ENCODE measurements around the gene DEPP1. TPM values are rescaled to one million over a fixed set of nuclear protein-coding genes. Genes with fewer than 3 reads are reported as not detected.
A peak's percentile ranks its signal among the peaks of the same experiment; 100 is the strongest.

Gene DEPP1
- total RNA-seq, 2 donors from 2014 or later, result 11.1 to 20.2 TPM

- intact Hi-C loops (cut with DNase I), result no loop called here
- H3K9ac ChIP-seq (ENCODE audit: low read depth in 2 of 2, low read length in 2 of 2), result peak overlapping the region in 1 of 2 donors; percentile 70
- H3K27ac ChIP-seq, result no peak overlapping the region
- DNase-seq, result no peak
- peaks cover 4% of the 10 kb centered on the region for H3K4me1 ChIP-seq
- H3K9me3 ChIP-seq, result no peaks in the 10 kb centered on the region
- H3K36me3 ChIP-seq, result no peaks in the 10 kb centered on the region
- H3K4me3 ChIP-seq, result no peak overlapping the region
- TF ChIP-seq CTCF (IDR thresholded peaks at IDR 0.05), result no peak
- no peaks in the 10 kb centered on the region for H3K27me3 ChIP-seq
Measured at GRCh38 chr10:44962870-44963738, 15.5 kb downstream of the DEPP1 start.

GRCh38 chr10:44961931-44962750 is 16.5 kb downstream of the DEPP1 start:
- no peak overlapping the region for H3K27ac ChIP-seq
- TF ChIP-seq CTCF (IDR thresholded peaks at IDR 0.05), result no peak
- peaks cover 4% of the 10 kb centered on the region for H3K4me1 ChIP-seq
- H3K9ac ChIP-seq (ENCODE audit: low read depth in 2 of 2, low read length in 2 of 2), result no peak overlapping the region
- no peak overlapping the region for H3K4me3 ChIP-seq
- intact Hi-C loops (cut with DNase I), result no loop called here
- peak; percentile 17 for DNase-seq
- H3K27me3 ChIP-seq, result no peaks in the 10 kb centered on the region
- no peaks in the 10 kb centered on the region for H3K9me3 ChIP-seq
- H3K36me3 ChIP-seq, result no peaks in the 10 kb centered on the region

- TF ChIP-seq CTCF (IDR thresholded peaks at IDR 0.05), result no peak
- Histone ChIP-seq H3K4me1 (peaks cover 4% of the 10 kb centered on the region), H3K9me3 (no peaks in the 10 kb centered on the region), H3K27ac (peak overlapping the region; percentile 34), H3K9ac (ENCODE audit: low read depth in 2 of 2, low read length in 2 of 2) (peak overlapping the region in 1 of 2 donors; percentile 90), H3K36me3 (no peaks in the 10 kb centered on the region), H3K4me3 (no peak overlapping the region), H3K27me3 (no peaks in the 10 kb centered on the region)
- peak; percentile 17 for DNase-seq
- intact Hi-C loops (cut with DNase I), result no loop called here
Measured at GRCh38 chr10:44961230-44961571, 17.4 kb downstream of the DEPP1 start.

- intact Hi-C loops (cut with DNase I), result no loop called here
- no peaks in the 10 kb centered on the region for H3K9me3 ChIP-seq
- H3K4me1 ChIP-seq, result peaks cover 4% of the 10 kb centered on the region
- peak overlapping the region; percentile 68 to 90 for H3K9ac ChIP-seq (ENCODE audit: low read depth in 2 of 2, low read length in 2 of 2)
- no peaks in the 10 kb centered on the region for H3K36me3 ChIP-seq
- peak; percentile 29 for DNase-seq
- H3K27me3 ChIP-seq, result no peaks in the 10 kb centered on the region
- H3K4me3 ChIP-seq, result peak overlapping the region; percentile 75
- H3K27ac ChIP-seq, result peak overlapping the region; percentile 34
- no peak for TF ChIP-seq CTCF (IDR thresholded peaks at IDR 0.05)
Measured at GRCh38 chr10:44960482-44961229, 18.0 kb downstream of the DEPP1 start.

DNA sequence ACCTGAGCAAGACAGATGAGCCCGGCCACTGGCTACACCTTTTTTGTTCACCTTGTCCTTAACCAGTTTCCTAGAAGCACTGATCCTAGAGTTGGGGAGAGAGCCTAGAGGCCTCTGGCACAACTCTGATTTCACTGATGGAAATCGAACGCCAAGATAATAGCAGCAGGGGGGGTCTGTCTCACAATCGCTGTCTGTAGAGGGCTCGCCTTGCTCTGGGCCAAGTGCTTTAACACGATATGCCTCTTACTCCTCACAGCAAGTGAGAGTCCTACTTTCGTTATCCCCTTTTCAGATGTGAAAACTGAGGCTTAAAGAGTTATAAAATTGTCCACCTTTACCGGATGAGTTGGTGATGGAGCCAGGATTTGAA is 18.5 kb downstream of the DEPP1 start:
- H3K27me3 ChIP-seq, result no peaks in the 10 kb centered on the region
- H3K27ac ChIP-seq, result peak overlapping the region; percentile 74
- H3K4me3 ChIP-seq, result peak overlapping the region; percentile 75
- TF ChIP-seq CTCF (IDR thresholded peaks at IDR 0.05), result no peak
- no peak for DNase-seq
- peak overlapping the region; percentile 68 to 90 for H3K9ac ChIP-seq (ENCODE audit: low read depth in 2 of 2, low read length in 2 of 2)
- intact Hi-C loops (cut with DNase I), result no loop called here
- peaks cover 4% of the 10 kb centered on the region for H3K4me1 ChIP-seq
- no peaks in the 10 kb centered on the region for H3K36me3 ChIP-seq
- no peaks in the 10 kb centered on the region for H3K9me3 ChIP-seq
